Activated naive CD4-positive, alpha-beta T cell treated with anti-CD3 and anti-CD28 coated beads, Interleukin-2, amount 10 ng/mL, durations not matched to agents 7 days and 5 days (primary cell): ENCODE results near the gene CACNA2D3.

ENCODE experiments used
- CTCF ChIA-PET: fragments of 350-600 bp; sonication (Branson Sonifier 250); formaldehyde crosslinking; loops from one replicate; lab custom pipeline; 2021; ENCODE audit warnings: antibody characterized with exemption; lab: Charles Lee
- DNase-seq: peaks from one replicate; pipeline ENCODE4 v3.0.0-alpha.2; 2020
- H3K27ac Mint-ChIP-seq: one replicate; pipeline ENCODE4 v1.8.0; 2021; ENCODE audit warnings: mild to moderate bottlenecking, moderate library complexity, mixed read lengths
- H3K27me3 Mint-ChIP-seq: one replicate; pipeline ENCODE4 v1.8.0; 2021; ENCODE audit warnings: mild to moderate bottlenecking, mixed read lengths
- H3K36me3 Mint-ChIP-seq: one replicate; pipeline ENCODE4 v1.8.0; 2021; ENCODE audit warnings: mixed read lengths
- H3K4me1 Mint-ChIP-seq: one replicate; pipeline ENCODE4 v1.8.0; 2021; ENCODE audit warnings: mixed read lengths
- H3K4me3 Mint-ChIP-seq: one replicate; pipeline ENCODE4 v1.8.0; 2021; ENCODE audit warnings: mild to moderate bottlenecking, moderate library complexity, mixed read lengths
- H3K9me3 Mint-ChIP-seq: one replicate; pipeline ENCODE4 v1.8.0; 2021; ENCODE audit warnings: mixed read lengths

Gene CACNA2D3

GRCh38 chr3:54372232-54372631 is 249.9 kb downstream of the CACNA2D3 start:
- Mint-ChIP-seq H3K36me3 (no peaks in the 10 kb centered on the region), H3K4me1 (no peaks in the 10 kb centered on the region)

GRCh38 chr3:54374214-54374852 is 252.0 kb downstream of the CACNA2D3 start:
- no peaks in the 10 kb centered on the region for H3K36me3 Mint-ChIP-seq
- H3K27ac Mint-ChIP-seq, result no peak overlapping the region
- CTCF ChIA-PET, result interaction anchor here (0.7 to 1.7 kb wide), 3 partner anchors 20 to 437 kb away, joined by 3 to 8 read pairs (median 3); no protein-coding TSS in a partner anchor
- no peak for DNase-seq
- H3K4me1 Mint-ChIP-seq, result no peaks in the 10 kb centered on the region
- H3K4me3 Mint-ChIP-seq, result no peak overlapping the region
- H3K27me3 Mint-ChIP-seq, result no peaks in the 10 kb centered on the region
- H3K9me3 Mint-ChIP-seq, result no peaks in the 10 kb centered on the region

More at GRCh38 chr3:54372232-54372631, 249.9 kb downstream of the CACNA2D3 start:
- Mint-ChIP-seq H3K9me3 (no peaks in the 10 kb centered on the region), H3K4me3 (no peak overlapping the region), H3K27ac (no peak overlapping the region), H3K27me3 (no peaks in the 10 kb centered on the region)
- no peak for DNase-seq
- CTCF ChIA-PET, result no interaction called here

- no peak overlapping the region for H3K27ac Mint-ChIP-seq
- H3K4me1 Mint-ChIP-seq, result no peaks in the 10 kb centered on the region
- CTCF ChIA-PET, result no interaction called here
- no peaks in the 10 kb centered on the region for H3K9me3 Mint-ChIP-seq
- no peak for DNase-seq
- no peaks in the 10 kb centered on the region for H3K27me3 Mint-ChIP-seq
- no peak overlapping the region for H3K4me3 Mint-ChIP-seq
- no peaks in the 10 kb centered on the region for H3K36me3 Mint-ChIP-seq
Measured at GRCh38 chr3:54376142-54376807, 253.9 kb downstream of the CACNA2D3 start.

GRCh38 chr3:54376939-54377578 is 254.7 kb downstream of the CACNA2D3 start:
- Mint-ChIP-seq H3K27ac (no peak overlapping the region), H3K9me3 (no peaks in the 10 kb centered on the region), H3K4me1 (no peaks in the 10 kb centered on the region), H3K4me3 (no peak overlapping the region), H3K36me3 (no peaks in the 10 kb centered on the region), H3K27me3 (no peaks in the 10 kb centered on the region)
- no peak for DNase-seq
- CTCF ChIA-PET, result no interaction called here

GRCh38 chr3:54378184-54378583 is 255.8 kb downstream of the CACNA2D3 start:
- Mint-ChIP-seq H3K36me3 (no peaks in the 10 kb centered on the region), H3K4me3 (no peak overlapping the region), H3K27me3 (no peaks in the 10 kb centered on the region), H3K9me3 (no peaks in the 10 kb centered on the region), H3K27ac (no peak overlapping the region), H3K4me1 (no peaks in the 10 kb centered on the region)
- CTCF ChIA-PET, result interaction anchor here (1.2 kb wide), 1 partner anchor 439 kb away, joined by 3 read pairs; no protein-coding TSS in a partner anchor
- DNase-seq, result no peak

GRCh38 chr3:54384279-54384678 is 261.9 kb downstream of the CACNA2D3 start:
- H3K27me3 Mint-ChIP-seq, result no peaks in the 10 kb centered on the region
- no peak for DNase-seq
- no peaks in the 10 kb centered on the region for H3K36me3 Mint-ChIP-seq
- H3K27ac Mint-ChIP-seq, result no peak overlapping the region
- H3K9me3 Mint-ChIP-seq, result peaks cover 3% of the 10 kb centered on the region
- no peak overlapping the region for H3K4me3 Mint-ChIP-seq
- CTCF ChIA-PET, result no interaction called here
- no peaks in the 10 kb centered on the region for H3K4me1 Mint-ChIP-seq

GRCh38 chr3:54390582-54390981 is 268.2 kb downstream of the CACNA2D3 start:
- Mint-ChIP-seq H3K9me3 (peaks cover 3% of the 10 kb centered on the region), H3K4me1 (no peaks in the 10 kb centered on the region), H3K4me3 (no peak overlapping the region), H3K36me3 (no peaks in the 10 kb centered on the region), H3K27ac (no peak overlapping the region), H3K27me3 (no peaks in the 10 kb centered on the region)
- CTCF ChIA-PET, result no interaction called here
- no peak for DNase-seq

- Mint-ChIP-seq H3K4me1 (no peaks in the 10 kb centered on the region), H3K9me3 (peaks cover 2% of the 10 kb centered on the region), H3K4me3 (no peak overlapping the region), H3K27ac (no peak overlapping the region), H3K27me3 (no peaks in the 10 kb centered on the region), H3K36me3 (no peaks in the 10 kb centered on the region)
- DNase-seq, result no peak
- CTCF ChIA-PET, result no interaction called here
Measured at GRCh38 chr3:54393150-54393549, 270.8 kb downstream of the CACNA2D3 start.

GRCh38 chr3:54408328-54408727 is 286.0 kb downstream of the CACNA2D3 start:
- Mint-ChIP-seq H3K36me3 (no peaks in the 10 kb centered on the region), H3K27ac (no peak overlapping the region), H3K9me3 (no peaks in the 10 kb centered on the region), H3K27me3 (no peaks in the 10 kb centered on the region), H3K4me1 (no peaks in the 10 kb centered on the region), H3K4me3 (no peak overlapping the region)
- CTCF ChIA-PET, result no interaction called here
- no peak for DNase-seq

GRCh38 chr3:54421943-54422342 is 299.6 kb downstream of the CACNA2D3 start:
- Mint-ChIP-seq H3K36me3 (no peaks in the 10 kb centered on the region), H3K27ac (no peak overlapping the region), H3K9me3 (no peaks in the 10 kb centered on the region), H3K4me1 (no peaks in the 10 kb centered on the region), H3K27me3 (no peaks in the 10 kb centered on the region), H3K4me3 (no peak overlapping the region)
- CTCF ChIA-PET, result no interaction called here
- no peak for DNase-seq

GRCh38 chr3:54424292-54424691 is 301.9 kb downstream of the CACNA2D3 start:
- Mint-ChIP-seq H3K27ac (no peak overlapping the region), H3K27me3 (no peaks in the 10 kb centered on the region), H3K36me3 (no peaks in the 10 kb centered on the region), H3K4me1 (no peaks in the 10 kb centered on the region), H3K4me3 (no peak overlapping the region), H3K9me3 (no peaks in the 10 kb centered on the region)
- no peak for DNase-seq
- CTCF ChIA-PET, result no interaction called here

- Mint-ChIP-seq H3K4me1 (no peaks in the 10 kb centered on the region), H3K27me3 (no peaks in the 10 kb centered on the region), H3K36me3 (no peaks in the 10 kb centered on the region), H3K27ac (no peak overlapping the region), H3K4me3 (no peak overlapping the region), H3K9me3 (no peaks in the 10 kb centered on the region)
- CTCF ChIA-PET, result no interaction called here
- DNase-seq, result no peak
Measured at GRCh38 chr3:54426381-54426780, 304.0 kb downstream of the CACNA2D3 start.

GRCh38 chr3:54427501-54427900 is 305.1 kb downstream of the CACNA2D3 start:
- Mint-ChIP-seq H3K27ac (no peak overlapping the region), H3K27me3 (no peaks in the 10 kb centered on the region), H3K4me1 (no peaks in the 10 kb centered on the region), H3K4me3 (no peak overlapping the region), H3K9me3 (no peaks in the 10 kb centered on the region), H3K36me3 (no peaks in the 10 kb centered on the region)
- CTCF ChIA-PET, result interaction anchor here (1.6 kb wide), 1 partner anchor 8 kb away, joined by 5 read pairs; no protein-coding TSS in a partner anchor
- DNase-seq, result no peak

- no peak overlapping the region for H3K27ac Mint-ChIP-seq
- no peaks in the 10 kb centered on the region for H3K27me3 Mint-ChIP-seq
- DNase-seq, result peak; percentile 57
- no peaks in the 10 kb centered on the region for H3K9me3 Mint-ChIP-seq
- H3K4me1 Mint-ChIP-seq, result no peaks in the 10 kb centered on the region
- H3K4me3 Mint-ChIP-seq, result no peak overlapping the region
- CTCF ChIA-PET, result interaction anchor here (0.7 to 1.6 kb wide), 6 partner anchors 9 to 1823 kb away, joined by 3 to 5 read pairs (median 4); no protein-coding TSS in a partner anchor
- no peaks in the 10 kb centered on the region for H3K36me3 Mint-ChIP-seq
Measured at GRCh38 chr3:54427941-54428871, 305.9 kb downstream of the CACNA2D3 start.
